ENCODE results near the gene BCCIP.

BCCIP gene

GRCh38 chr10:125822878-125823662 is at the start of gene BCCIP, which contains the start of gene UROS:
BCCIP (plus strand) TSS chr10:125823546; CDS start chr10:125823558, 12 bp downstream.
UROS (minus strand) TSS chr10:125823258; CDS start chr10:125816499, 6,759 bp downstream.
- H3K4me3 ChIP-seq (ENCODE audit: low read depth, low read length), result peak within 1 kb of the TSS; percentile 97
- ChIA-PET CTCF (no interaction called here), POLR2A (no interaction called here)
- peak; percentile 37 for DNase-seq (ENCODE audit: low read depth, low spot score)
- TF ChIP-seq, protein P1, sequence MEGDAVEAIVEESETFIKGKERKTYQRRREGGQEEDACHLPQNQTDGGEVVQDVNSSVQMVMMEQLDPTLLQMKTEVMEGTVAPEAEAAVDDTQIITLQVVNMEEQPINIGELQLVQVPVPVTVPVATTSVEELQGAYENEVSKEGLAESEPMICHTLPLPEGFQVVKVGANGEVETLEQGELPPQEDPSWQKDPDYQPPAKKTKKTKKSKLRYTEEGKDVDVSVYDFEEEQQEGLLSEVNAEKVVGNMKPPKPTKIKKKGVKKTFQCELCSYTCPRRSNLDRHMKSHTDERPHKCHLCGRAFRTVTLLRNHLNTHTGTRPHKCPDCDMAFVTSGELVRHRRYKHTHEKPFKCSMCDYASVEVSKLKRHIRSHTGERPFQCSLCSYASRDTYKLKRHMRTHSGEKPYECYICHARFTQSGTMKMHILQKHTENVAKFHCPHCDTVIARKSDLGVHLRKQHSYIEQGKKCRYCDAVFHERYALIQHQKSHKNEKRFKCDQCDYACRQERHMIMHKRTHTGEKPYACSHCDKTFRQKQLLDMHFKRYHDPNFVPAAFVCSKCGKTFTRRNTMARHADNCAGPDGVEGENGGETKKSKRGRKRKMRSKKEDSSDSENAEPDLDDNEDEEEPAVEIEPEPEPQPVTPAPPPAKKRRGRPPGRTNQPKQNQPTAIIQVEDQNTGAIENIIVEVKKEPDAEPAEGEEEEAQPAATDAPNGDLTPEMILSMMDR (IDR thresholded peaks at IDR 0.05; ENCODE audit: insufficient read depth, low read length, missing control alignments), result no peak

DNA sequence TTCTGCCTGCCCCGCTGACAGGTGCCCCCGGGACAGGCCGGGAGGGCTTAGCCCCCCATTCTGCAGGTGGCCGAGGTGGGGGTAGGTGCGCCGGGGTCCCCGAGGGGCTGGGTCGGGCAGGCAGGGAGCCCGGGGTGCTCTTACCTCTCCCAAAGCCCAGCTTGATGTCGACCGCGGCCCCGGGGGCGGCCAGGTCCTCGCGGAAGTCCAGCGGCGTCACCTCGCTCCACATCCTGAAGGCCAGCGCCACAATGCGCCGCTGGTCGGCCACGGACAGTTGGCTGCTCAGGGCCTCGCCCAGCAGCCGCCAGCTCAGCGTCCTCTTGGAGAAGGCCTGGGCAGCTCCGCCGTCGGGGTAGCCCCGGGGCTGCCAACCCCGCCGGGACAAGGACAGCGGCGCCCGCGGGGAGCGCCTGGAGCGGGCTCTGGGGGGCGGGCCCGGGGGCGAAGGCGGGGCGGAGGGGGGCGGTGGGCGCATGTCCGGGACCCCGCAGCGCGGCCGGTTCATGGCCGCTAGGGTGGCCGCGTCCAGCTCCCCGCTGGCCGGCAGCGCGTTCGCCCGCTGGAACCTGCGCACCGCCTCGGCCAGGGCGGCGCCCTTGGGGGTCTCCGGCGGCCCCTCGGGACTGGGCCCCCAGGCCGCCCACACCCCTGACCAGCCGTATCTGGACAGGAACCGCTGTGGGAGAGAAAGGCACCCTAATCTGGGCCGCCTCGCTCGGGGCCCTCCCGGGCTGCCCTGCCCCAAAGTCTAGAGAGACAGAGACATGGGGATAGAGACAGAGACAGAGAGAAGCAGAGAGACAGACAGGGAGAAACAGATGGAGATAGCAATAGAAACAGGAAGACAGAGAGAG is 49.4 kb upstream of the BCCIP start:
- DNase-seq (ENCODE audit: low read depth, low spot score), result no peak
- ChIA-PET POLR2A (no interaction called here), CTCF (no interaction called here)
- H3K4me3 ChIP-seq (ENCODE audit: low read depth, low read length), result no peak overlapping the region
- TF ChIP-seq, protein P1 (IDR thresholded peaks at IDR 0.05; ENCODE audit: insufficient read depth, low read length, missing control alignments), result no peak

GRCh38 chr10:125774581-125775191 is 48.7 kb upstream of the BCCIP start:
- no peak for DNase-seq (ENCODE audit: low read depth, low spot score)
- CTCF ChIA-PET, result interaction anchor here (0.8 kb wide), 1 partner anchor 9 kb away, joined by 3 read pairs; no protein-coding TSS in a partner anchor
- H3K4me3 ChIP-seq (ENCODE audit: low read depth, low read length), result no peak overlapping the region
- TF ChIP-seq, protein P1 (IDR thresholded peaks at IDR 0.05; ENCODE audit: insufficient read depth, low read length, missing control alignments), result no peak
- POLR2A ChIA-PET, result no interaction called here

GRCh38 chr10:125775491-125776106 is 47.7 kb upstream of the BCCIP start, which contains the start of gene MMP21:
MMP21 (minus strand) TSS chr10:125775821; CDS start chr10:125775821, 0 bp downstream.
- ChIA-PET POLR2A (no interaction called here), CTCF (no interaction called here)
- TF ChIP-seq, protein P1 (IDR thresholded peaks at IDR 0.05; ENCODE audit: insufficient read depth, low read length, missing control alignments), result no peak
- no peak within 1 kb of the TSS for H3K4me3 ChIP-seq (ENCODE audit: low read depth, low read length)
- DNase-seq (ENCODE audit: low read depth, low spot score), result no peak

DNA sequence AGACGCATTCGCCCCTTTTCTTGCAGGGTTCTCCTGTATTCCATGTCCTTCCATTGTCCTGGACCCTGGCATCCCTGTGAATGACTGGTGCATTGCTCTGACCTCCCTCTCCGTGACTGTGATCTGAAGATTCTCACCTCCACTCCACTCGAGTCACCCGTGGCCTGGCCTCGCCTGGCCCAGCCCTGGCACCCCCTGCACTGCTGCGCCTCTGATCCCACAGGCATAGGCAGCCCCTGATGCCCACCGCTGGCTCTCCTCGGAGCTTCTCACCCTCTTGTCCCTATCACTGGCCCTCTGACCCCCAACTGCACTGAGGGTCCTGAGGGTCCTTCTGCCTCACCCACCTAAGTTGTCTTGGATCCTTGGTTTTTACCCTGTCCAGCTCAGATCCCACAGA is 45.5 kb upstream of the BCCIP start:
- POLR2A ChIA-PET, result no interaction called here
- H3K4me3 ChIP-seq (ENCODE audit: low read depth, low read length), result no peak overlapping the region
- TF ChIP-seq, protein P1 (IDR thresholded peaks at IDR 0.05; ENCODE audit: insufficient read depth, low read length, missing control alignments), result no peak
- CTCF ChIA-PET, result no interaction called here
- DNase-seq (ENCODE audit: low read depth, low spot score), result no peak
